GOT3 (cell line): Measurements from ENCODE around the gene ARHGDIA.
A peak's percentile ranks its signal among the peaks of the same experiment; 100 is the strongest.
"Not testable (repeated sequence)": the region's sequence is repeated elsewhere in the genome, so short reads cannot be mapped to it uniquely, and the experiment has no call there.

Experiments
- DNase-seq: peaks from one replicate; lab custom pipeline; 2025; ENCODE audit warnings: mixed read lengths; lab: John Stamatoyannopoulos, UW

Gene ARHGDIA

GRCh38 chr17:81842725-81843504, 28.2 kb downstream of the ARHGDIA start:
- DNase-seq: no peak

- no peak for DNase-seq
These were observed 28.8 kb downstream of the ARHGDIA start for GRCh38 chr17:81842378-81842724.

GRCh38 chr17:81841866-81842265, 29.3 kb downstream of the ARHGDIA start:
- no peak for DNase-seq

- DNase-seq: no peak
These were observed 30.0 kb downstream of the ARHGDIA start for GRCh38 chr17:81840826-81841778.

- not testable (repeated sequence) for DNase-seq
These were observed 31.1 kb downstream of the ARHGDIA start for GRCh38 chr17:81840059-81840458.

GRCh38 chr17:81839301-81839700, 31.8 kb downstream of the ARHGDIA start:
- DNase-seq: no peak

- DNase-seq: no peak
These were observed 32.3 kb downstream of the ARHGDIA start for GRCh38 chr17:81838753-81839255.

GRCh38 chr17:81837641-81838040, 33.5 kb downstream of the ARHGDIA start:
- no peak for DNase-seq

- no peak for DNase-seq
These were observed 36.3 kb downstream of the ARHGDIA start, which contains the start of gene PPP1R27 for GRCh38 chr17:81834831-81835267. TSS of gene PPP1R27 (minus strand) at chr17:81835050. CDS start at chr17:81834953, 97 bp downstream.

GRCh38 chr17:81833921-81834830, 37.0 kb downstream of the ARHGDIA start:
- DNase-seq: no peak

GRCh38 chr17:81833160-81833920, 37.8 kb downstream of the ARHGDIA start, which contains the start of gene MCRIP1:
TSS of gene MCRIP1 (minus strand) at chr17:81833291. CDS start at chr17:81824506, 8,785 bp downstream.
- peak; percentile 81 for DNase-seq

GRCh38 chr17:81832608-81833159, 38.5 kb downstream of the ARHGDIA start:
- DNase-seq: no peak

- DNase-seq: no peak
These were observed 39.1 kb downstream of the ARHGDIA start for GRCh38 chr17:81831957-81832607.

GRCh38 chr17:81831563-81831956, 39.6 kb downstream of the ARHGDIA start:
- DNase-seq: no peak

- DNase-seq: no peak
These were observed 41.3 kb downstream of the ARHGDIA start for GRCh38 chr17:81829858-81830257.

GRCh38 chr17:81828656-81829055, 42.5 kb downstream of the ARHGDIA start:
- no peak for DNase-seq

GRCh38 chr17:81825841-81826466, 45.2 kb downstream of the ARHGDIA start:
- no peak for DNase-seq

- DNase-seq: no peak
These were observed 46.5 kb downstream of the ARHGDIA start for GRCh38 chr17:81824595-81824994.

- DNase-seq: no peak
These were observed 47.2 kb downstream of the ARHGDIA start for GRCh38 chr17:81823820-81824550.
